Stimulated activated CD4-positive, alpha-beta T cell treated with anti-CD3 and anti-CD28 coated beads, Interleukin-1b, Interleukin-23, amount 100 ng/mL, for 1 hour (primary cell): ENCODE results near the gene NLRC5.
"Not testable (repeated sequence)": the region's sequence is repeated elsewhere in the genome, so short reads cannot be mapped to it uniquely, and the experiment has no call there.

Experiments used
- DNase-seq, 2 donors: peaks; one replicate each; pipeline ENCODE4 v3.0.0-alpha.2; 2020; ENCODE audit warnings: low read depth in 2 of 2

NLRC5 gene

GRCh38 chr16:57072616-57073275 lies 83.4 kb downstream of the NLRC5 start:
- DNase-seq, result no peak

- no peak for DNase-seq
Observed at GRCh38 chr16:57077714-57078113, 88.4 kb downstream of the NLRC5 start.

GRCh38 chr16:57081744-57082143 lies 92.4 kb downstream of the NLRC5 start:
- no peak for DNase-seq

- DNase-seq, result no peak
Observed at GRCh38 chr16:57082664-57083063, 93.3 kb downstream of the NLRC5 start.

GRCh38 chr16:57083485-57084126 lies 94.2 kb downstream of the NLRC5 start:
- DNase-seq, result no peak

- DNase-seq, result peak; percentile 44 to 46
Observed at GRCh38 chr16:57084257-57084770, 95.0 kb downstream of the NLRC5 start.

- DNase-seq, result no peak
Observed at GRCh38 chr16:57084996-57085395, 95.6 kb downstream of the NLRC5 start.

- no peak for DNase-seq
Observed at GRCh38 chr16:57087003-57087402, 97.6 kb downstream of the NLRC5 start.

- DNase-seq, result no peak
Observed at GRCh38 chr16:57089406-57089805, 100.0 kb downstream of the NLRC5 start.

GRCh38 chr16:57091200-57091974 lies 102.0 kb downstream of the NLRC5 start:
- DNase-seq, result no peak

GRCh38 chr16:57091975-57092785 lies 102.8 kb downstream of the NLRC5 start, which contains the start of gene CPNE2:
Gene CPNE2 (plus strand): TSS chr16:57092583. CDS start chr16:57110743, 18,160 bp downstream.
- DNase-seq, result no peak

GRCh38 chr16:57092786-57093411 lies 103.5 kb downstream of the NLRC5 start:
- peak in 1 of 2 donors; percentile 34 for DNase-seq

GRCh38 chr16:57093666-57094564 lies 104.6 kb downstream of the NLRC5 start:
- DNase-seq, result no peak

- DNase-seq, result no peak
Observed at GRCh38 chr16:57094911-57095310, 105.6 kb downstream of the NLRC5 start.

- DNase-seq, result no peak
Observed at GRCh38 chr16:57096192-57096591, 106.8 kb downstream of the NLRC5 start.

- no peak for DNase-seq
Observed at GRCh38 chr16:57096793-57097192, 107.4 kb downstream of the NLRC5 start.

GRCh38 chr16:57098188-57098841 lies 109.0 kb downstream of the NLRC5 start:
- DNase-seq, result no peak

GRCh38 chr16:57099965-57100364 lies 110.6 kb downstream of the NLRC5 start:
- DNase-seq, result not testable (repeated sequence)

- DNase-seq, result no peak
Observed at GRCh38 chr16:57100445-57100844, 111.1 kb downstream of the NLRC5 start.
